ENCODE results near the gene MYT1.

MYT1 gene

GRCh38 chr20:64220420-64220819 lies 56.2 kb downstream of the MYT1 start:
- no peak for DNase-seq

GRCh38 chr20:64220891-64221527 lies 56.8 kb downstream of the MYT1 start:
- DNase-seq: no peak

- no peak for DNase-seq
These were observed 58.1 kb downstream of the MYT1 start for GRCh38 chr20:64222291-64222735.

GRCh38 chr20:64222851-64223525 lies 58.7 kb downstream of the MYT1 start:
- DNase-seq: no peak

GRCh38 chr20:64223526-64224067 lies 59.3 kb downstream of the MYT1 start:
- DNase-seq: no peak

- DNase-seq: no peak
These were observed 60.3 kb downstream of the MYT1 start for GRCh38 chr20:64224351-64225170.

- DNase-seq: no peak
These were observed 60.9 kb downstream of the MYT1 start for GRCh38 chr20:64225171-64225595.

- DNase-seq: no peak
These were observed 61.8 kb downstream of the MYT1 start for GRCh38 chr20:64225828-64226598.

GRCh38 chr20:64226686-64227580 lies 62.7 kb downstream of the MYT1 start:
- peak; percentile 53 for DNase-seq

- no peak for DNase-seq
These were observed 63.9 kb downstream of the MYT1 start for GRCh38 chr20:64228086-64228653.

- no peak for DNase-seq
These were observed 64.7 kb downstream of the MYT1 start for GRCh38 chr20:64228751-64229506.

- DNase-seq: no peak
These were observed 65.3 kb downstream of the MYT1 start for GRCh38 chr20:64229507-64230061.

- DNase-seq: no peak
These were observed 66.4 kb downstream of the MYT1 start for GRCh38 chr20:64230461-64231145.

- DNase-seq: no peak
These were observed 67.6 kb downstream of the MYT1 start for GRCh38 chr20:64231621-64232550.

GRCh38 chr20:64232794-64233193 lies 68.5 kb downstream of the MYT1 start:
- no peak for DNase-seq

- no peak for DNase-seq
These were observed 69.5 kb downstream of the MYT1 start for GRCh38 chr20:64233725-64234124.

GRCh38 chr20:64234291-64234791 lies 70.1 kb downstream of the MYT1 start:
- no peak for DNase-seq
